Astrocyte of the spinal cord (primary cell): ENCODE data around the gene B3GALT2.
"Not testable (repeated sequence)": the region's sequence is repeated elsewhere in the genome, so short reads cannot be mapped to it uniquely, and the experiment has no call there.

Experiments used
- DNase-seq: peaks from one replicate; pipeline ENCODE4 v3.0.0; 2011; ENCODE audit warnings: low read depth, low spot score
- H3K4me3 ChIP-seq: 2 replicates; pipeline ENCODE4 v1.5.1; 2011; ENCODE audit warnings: low read depth, mild to moderate bottlenecking, low read length, moderate library complexity
- in situ Hi-C: cut with HindIII; loops from 2 replicates; pipeline ENCODE4 v1.10.0; 2017; ENCODE audit warnings: low sequenced_read_pairs
- TF ChIP-seq, protein P1 (sequence below): IDR thresholded peaks from 2 replicates; pipeline ENCODE4 v1.5.1; 2012; ENCODE audit warnings: low read depth, mild to moderate bottlenecking, low read length, inconsistent platforms

B3GALT2 gene

DNA sequence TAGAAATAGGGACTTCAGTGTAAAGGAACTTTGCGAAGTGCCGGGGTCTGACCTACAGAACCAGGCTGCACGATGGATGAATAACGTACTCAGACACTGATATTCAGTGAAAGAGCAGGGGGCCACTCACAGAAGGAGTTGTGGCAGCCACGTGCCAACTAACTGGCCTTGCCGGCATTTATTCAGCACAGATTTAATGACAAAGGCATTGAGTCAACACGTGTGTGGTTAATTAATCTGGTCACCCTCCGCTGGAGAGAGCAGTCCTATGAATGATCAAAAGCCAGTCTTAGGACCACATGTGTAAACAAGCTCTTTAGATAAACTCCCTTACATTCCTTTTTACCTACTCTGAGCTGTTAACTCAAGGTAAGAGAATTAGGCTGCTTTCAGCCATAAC, 6.2 kb upstream of the B3GALT2 start:
- in situ Hi-C loops = no loop called here

DNA sequence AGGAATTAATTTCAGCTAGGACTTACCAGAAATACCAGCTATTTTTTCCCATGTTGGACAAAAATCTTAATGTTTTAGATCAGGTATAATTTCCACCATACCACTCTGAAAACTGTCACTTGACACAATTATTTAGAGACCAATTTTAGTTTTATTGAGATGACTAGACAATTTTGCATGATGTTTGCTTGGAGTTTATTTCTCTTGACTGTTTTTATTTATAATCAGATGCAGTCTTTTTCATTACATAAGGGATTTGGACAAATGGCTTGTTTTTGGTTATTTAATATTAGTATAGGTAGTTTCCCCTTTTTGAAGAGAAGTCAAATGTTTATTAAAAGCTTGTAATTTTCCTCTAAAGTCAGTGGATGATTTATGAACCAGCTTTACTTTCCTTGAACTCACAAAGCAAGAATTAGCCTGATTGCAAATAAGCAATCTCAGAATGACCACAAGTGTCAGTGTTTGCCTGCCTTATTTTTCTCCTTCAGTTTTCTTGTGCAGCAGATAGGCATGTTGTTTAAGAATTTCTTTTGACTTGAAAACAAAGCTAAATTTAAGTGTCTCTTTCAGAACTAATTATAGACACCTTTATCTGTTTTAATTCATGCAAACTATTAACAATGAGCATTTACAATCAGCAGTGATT, 3.8 kb upstream of the B3GALT2 start:
- TF ChIP-seq, protein P1, sequence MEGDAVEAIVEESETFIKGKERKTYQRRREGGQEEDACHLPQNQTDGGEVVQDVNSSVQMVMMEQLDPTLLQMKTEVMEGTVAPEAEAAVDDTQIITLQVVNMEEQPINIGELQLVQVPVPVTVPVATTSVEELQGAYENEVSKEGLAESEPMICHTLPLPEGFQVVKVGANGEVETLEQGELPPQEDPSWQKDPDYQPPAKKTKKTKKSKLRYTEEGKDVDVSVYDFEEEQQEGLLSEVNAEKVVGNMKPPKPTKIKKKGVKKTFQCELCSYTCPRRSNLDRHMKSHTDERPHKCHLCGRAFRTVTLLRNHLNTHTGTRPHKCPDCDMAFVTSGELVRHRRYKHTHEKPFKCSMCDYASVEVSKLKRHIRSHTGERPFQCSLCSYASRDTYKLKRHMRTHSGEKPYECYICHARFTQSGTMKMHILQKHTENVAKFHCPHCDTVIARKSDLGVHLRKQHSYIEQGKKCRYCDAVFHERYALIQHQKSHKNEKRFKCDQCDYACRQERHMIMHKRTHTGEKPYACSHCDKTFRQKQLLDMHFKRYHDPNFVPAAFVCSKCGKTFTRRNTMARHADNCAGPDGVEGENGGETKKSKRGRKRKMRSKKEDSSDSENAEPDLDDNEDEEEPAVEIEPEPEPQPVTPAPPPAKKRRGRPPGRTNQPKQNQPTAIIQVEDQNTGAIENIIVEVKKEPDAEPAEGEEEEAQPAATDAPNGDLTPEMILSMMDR = peak; percentile 33
- DNase-seq = peak; percentile 18
- no peak overlapping the region for H3K4me3 ChIP-seq
- in situ Hi-C loops = no loop called here

More for the DNA sequence above, 6.2 kb upstream of the B3GALT2 start:
- TF ChIP-seq, protein P1 = no peak
- no peak for DNase-seq
- no peak overlapping the region for H3K4me3 ChIP-seq

DNA sequence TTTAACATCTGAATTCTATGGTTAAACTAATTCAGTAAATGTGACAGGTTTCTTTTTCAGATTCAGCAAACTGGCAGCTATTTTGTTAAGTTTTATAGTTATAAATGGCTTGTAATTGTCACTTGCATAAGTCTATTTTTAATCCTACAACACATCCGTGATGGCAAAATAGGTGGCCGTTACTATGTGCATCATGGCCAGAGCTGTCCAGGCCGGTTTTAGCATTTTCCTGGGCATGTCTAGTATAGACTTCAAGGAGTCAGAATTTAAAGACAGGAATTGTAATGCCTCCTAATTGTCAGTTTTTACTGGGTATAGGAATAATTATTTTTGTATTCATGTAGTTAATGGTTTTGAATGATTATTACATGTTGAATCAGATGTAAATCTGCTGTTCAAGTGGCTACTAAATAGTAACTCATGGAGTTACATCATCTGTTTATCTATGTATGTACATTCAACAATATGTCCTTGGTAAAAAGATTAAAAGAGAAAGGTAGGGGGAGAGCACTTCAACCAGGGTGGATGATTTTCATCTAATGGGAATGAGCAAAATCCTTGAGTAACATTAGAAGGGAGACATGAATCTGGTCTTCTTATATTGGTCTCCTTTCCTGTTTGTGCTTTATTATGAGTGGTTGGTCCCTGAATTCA, 3.2 kb upstream of the B3GALT2 start:
- DNase-seq = no peak
- TF ChIP-seq, protein P1 = no peak
- no peak overlapping the region for H3K4me3 ChIP-seq
- in situ Hi-C loops = no loop called here

DNA sequence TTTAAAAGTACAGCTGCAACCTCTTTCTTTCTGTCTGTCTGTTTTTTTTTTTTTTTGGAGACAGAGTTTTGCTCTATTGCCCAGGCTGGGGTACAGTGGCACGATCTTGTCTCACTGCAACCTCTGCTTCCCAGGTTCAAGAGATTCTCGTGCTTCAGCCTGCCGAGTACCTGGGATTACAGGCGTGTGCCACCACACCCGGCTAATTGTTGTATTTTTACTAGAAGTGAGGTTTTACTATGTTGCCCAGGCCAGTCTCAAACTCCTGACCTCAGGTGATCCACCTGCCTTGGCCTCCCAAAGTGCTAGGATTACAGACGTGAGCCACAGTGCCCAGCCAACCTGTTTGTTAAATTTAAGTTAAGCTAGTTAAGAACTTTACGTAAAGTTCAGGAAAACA, 2.5 kb upstream of the B3GALT2 start:
- H3K4me3 ChIP-seq, in situ Hi-C loops, DNase-seq: not testable (repeated sequence)

DNA sequence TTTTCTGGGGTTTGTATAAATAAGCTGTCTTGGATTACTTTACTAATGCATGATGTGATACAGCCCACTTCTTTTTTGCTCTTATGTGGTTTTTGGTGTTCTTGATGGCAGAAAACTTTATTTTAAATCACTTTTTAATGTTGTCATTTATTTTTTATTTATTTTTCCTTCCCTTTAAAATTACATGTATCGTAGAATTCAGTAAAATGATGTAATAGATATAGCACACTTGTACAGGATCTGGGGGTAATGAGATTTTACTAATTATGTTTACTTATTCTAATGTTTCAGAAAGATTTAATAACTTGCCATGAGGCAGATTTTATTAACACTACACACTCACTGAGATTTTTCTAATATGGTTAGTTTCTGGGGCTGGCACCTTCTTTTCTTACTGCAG, 701 bp upstream of the B3GALT2 start:
- TF ChIP-seq, protein P1 = no peak
- DNase-seq = no peak
- in situ Hi-C loops = no loop called here
- no peak overlapping the region for H3K4me3 ChIP-seq

DNA sequence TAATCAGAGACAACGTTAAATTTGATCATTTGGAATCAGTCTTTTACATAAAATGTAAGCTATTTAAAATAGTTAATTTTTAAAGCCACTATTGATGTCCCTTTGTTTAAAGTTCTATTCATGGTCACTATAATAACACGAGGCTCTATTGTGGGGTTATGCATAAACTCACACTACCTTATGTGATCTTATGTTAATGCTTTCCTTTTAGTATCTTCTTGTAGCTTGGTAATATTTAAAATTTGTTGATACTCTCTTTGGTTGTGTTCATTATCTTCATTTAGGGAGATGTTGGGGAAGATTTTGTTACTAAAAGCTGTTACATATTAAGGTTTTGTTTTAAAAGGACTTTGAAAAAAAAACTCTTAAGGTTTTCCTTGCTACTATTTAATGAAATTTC, 1.2 kb downstream of the B3GALT2 start:
- no peak overlapping the region for H3K4me3 ChIP-seq

DNA sequence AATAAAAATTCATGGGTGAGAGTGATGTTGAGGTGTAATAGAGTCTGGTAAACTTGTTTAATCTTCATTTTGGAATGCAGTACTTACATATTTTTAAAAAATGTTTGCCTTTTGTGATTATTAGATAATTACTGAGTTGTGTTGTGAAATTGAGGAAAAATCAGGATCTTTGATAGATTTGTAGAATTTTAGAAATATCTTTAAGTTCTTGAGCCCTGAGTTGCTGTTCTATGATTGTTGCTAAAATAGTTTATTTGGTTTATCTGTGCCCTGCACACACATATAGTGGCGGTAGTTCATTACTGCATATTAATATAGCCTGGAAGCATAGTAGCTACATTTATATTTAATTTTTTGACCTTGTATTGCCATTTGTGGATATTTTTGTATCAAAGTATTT, 1.6 kb downstream of the B3GALT2 start:
- TF ChIP-seq, protein P1 = no peak
- H3K4me3 ChIP-seq = no peak overlapping the region
- in situ Hi-C loops = no loop called here
- DNase-seq = no peak

More for the DNA sequence above, 1.2 kb downstream of the B3GALT2 start:
- in situ Hi-C loops = no loop called here
- TF ChIP-seq, protein P1 = no peak
- DNase-seq = no peak
